Measurements from ENCODE around the gene EIF4E1B.
"Not testable (repeated sequence)": the region's sequence is repeated elsewhere in the genome, so short reads cannot be mapped to it uniquely, and the experiment has no call there.

Gene EIF4E1B, protein sequence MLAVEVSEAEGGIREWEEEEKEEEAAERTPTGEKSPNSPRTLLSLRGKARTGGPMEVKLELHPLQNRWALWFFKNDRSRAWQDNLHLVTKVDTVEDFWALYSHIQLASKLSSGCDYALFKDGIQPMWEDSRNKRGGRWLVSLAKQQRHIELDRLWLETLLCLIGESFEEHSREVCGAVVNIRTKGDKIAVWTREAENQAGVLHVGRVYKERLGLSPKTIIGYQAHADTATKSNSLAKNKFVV

DNA sequence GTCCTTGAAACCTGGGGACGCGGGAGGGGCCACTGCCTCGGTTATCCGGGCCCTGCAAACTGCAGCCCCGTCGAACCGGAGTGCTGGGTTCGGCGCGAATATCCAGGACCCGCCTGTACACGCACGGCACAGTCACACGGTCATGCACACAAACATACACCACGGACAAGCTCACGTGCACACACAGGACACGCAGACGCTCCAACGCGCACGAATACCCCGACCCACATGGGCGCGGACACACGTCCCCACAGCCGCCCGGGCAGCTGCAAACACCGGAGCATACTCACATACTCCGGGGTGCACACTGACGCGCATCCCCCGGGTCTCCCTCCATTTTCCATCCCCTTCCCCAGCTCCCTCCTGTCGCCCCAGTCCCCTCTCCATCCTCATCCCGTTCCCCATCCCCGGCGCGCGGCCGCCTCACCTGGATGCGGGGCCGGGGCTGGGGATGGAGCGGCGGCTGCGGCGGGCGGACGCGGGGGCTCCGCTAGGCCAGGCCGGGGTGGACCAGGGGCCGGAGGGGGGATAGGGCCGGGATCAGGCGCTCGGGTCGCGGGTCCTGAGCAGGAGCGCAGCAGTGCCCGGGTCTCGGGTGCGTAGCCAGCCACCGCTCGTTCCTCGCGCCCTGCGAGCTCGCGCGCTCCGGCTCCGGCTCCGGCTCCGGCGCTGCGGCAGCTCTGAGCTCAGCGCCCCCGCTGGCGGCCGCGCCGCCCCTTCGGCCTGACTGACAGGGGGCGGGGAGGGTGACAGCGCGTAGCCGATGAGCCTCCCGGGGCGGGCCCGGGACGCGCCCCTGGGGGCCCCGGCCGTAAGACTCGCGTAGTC, at the start of gene EIF4E1B, which contains the start of gene SNCB:
TSS of gene EIF4E1B (plus strand) at position 823 of the 828 bp plus-strand sequence. CDS start 12,113 bp downstream, outside the sequence.
TSS of gene SNCB (minus strand) at position 682 of the 828 bp plus-strand sequence. CDS start 880 bp downstream, outside the sequence.
- no peak for DNase-seq (ENCODE audit: low read depth, low spot score)

- DNase-seq (ENCODE audit: low read depth, low spot score) = no peak
Measured at GRCh38 chr5:176581361-176581760, 49.1 kb upstream of the EIF4E1B start.

DNA sequence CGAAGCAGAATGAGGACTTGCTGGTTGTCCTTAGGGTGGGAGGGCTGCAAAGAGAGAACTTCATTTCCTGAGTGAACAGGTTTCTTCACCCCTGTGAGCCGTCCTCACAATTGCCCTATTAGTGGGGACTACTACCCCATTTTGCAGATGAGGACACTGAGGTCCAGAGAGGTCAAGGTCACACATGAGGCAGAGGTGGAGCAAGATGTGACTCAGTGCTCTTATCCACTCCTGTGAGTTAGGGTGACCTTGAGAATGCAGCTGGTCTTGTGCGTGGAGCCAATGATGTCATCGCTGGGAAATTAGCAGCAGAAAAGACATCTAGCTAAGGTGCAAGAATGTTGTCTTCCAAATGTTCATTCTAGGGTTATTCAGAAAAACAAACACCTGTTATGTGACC, 47.4 kb upstream of the EIF4E1B start:
- DNase-seq (ENCODE audit: low read depth, low spot score) = no peak

- no peak for DNase-seq (ENCODE audit: low read depth, low spot score)
Measured at GRCh38 chr5:176587398-176587797, 43.1 kb upstream of the EIF4E1B start.

- DNase-seq (ENCODE audit: low read depth, low spot score) = no peak
Measured at GRCh38 chr5:176588297-176588696, 42.2 kb upstream of the EIF4E1B start.

DNA sequence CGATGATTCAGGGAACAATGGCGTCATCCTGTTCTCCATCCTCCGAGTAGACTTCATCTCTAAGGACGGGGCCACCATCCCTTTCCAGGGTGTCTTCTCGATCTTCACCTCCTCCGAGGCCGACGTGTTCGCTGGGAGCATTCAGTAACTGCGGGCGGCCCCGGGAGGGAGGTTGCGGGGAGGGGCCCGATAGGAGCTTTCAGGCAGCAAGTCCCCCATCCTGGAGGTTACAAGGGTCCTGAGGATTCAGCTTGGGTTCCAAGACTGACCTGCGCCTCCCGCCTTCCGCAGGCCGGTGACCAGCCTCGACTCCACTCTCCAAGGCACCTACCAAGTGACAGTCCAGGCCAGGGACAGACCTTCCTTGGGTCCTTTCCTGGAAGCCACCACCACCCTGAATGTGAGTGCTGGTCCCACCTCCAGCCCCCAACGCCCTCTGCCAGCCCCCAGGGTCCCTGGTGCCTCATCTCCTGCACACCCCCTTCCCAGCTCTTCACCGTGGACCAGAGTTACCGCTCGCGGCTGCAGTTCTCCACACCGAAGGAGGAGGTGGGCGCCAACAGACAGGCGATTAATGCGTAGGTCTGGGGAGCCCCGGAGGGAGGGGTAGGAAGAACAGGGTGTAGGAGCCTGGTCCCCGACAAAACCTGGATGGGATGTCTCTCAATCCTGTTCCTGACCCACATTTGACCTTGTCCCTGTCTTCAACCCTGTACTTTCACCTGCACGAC, 41.3 kb upstream of the EIF4E1B start:
- DNase-seq (ENCODE audit: low read depth, low spot score) = no peak

DNA sequence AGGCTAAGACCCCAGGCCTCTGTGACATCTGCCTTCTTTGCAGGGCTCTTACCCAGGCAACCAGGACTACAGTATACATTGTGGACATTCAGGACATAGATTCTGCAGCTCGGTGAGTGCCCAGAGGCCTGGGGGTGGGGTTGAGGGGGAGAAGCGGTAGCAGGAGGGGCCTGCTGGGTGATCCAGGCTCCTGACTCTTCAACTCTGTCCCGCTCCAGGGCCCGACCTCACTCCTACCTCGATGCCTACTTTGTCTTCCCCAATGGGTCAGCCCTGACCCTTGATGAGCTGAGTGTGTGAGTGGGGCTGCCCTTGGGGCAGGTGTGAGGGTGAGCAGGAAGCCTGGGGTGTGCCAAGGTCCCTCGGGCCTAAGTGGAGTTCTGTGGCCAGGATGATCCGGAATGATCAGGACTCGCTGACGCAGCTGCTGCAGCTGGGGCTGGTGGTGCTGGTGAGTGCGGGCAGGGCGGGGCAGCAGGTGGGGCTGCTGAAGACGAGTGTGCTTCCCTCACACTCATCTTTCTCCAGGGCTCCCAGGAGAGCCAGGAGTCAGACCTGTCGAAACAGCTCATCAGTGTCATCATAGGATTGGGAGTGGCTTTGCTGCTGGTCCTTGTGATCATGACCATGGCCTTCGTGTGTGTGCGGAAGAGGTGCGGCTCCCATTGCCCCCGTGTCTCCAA, 40.3 kb upstream of the EIF4E1B start:
- no peak for DNase-seq (ENCODE audit: low read depth, low spot score)

- DNase-seq (ENCODE audit: low read depth, low spot score) = not testable (repeated sequence)
Measured at GRCh38 chr5:176591667-176592066, 38.8 kb upstream of the EIF4E1B start.

- DNase-seq (ENCODE audit: low read depth, low spot score) = no peak
Measured at GRCh38 chr5:176592573-176592972, 37.9 kb upstream of the EIF4E1B start.

DNA sequence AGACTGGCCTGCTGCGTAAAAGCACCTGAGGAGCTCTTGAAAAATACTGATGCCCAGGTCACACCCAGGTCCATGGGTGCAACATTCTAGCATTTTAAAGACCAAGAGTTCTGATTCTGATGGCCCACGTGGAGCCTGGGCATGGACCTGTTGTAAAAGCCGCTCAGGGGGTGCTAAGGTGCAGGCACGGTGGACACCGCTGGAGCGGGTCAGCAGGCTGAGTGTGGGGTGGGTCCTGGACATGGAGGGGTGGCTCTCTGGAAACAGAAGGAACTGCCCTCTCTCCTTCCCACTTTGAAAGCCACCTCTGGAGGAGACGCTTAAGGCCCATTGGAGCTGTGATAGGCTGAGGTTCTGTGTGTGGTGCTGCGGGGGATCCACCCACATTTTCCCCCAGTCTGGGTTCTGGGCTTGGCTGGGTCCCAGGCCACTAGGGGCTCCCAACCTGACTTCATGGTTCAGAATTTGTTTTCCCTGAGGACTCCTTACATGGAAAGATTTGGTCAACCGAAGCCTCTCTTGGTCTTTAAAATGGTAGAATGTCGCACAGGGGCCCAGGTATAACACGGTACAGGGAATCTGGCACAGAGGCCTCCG, 37.1 kb upstream of the EIF4E1B start:
- no peak for DNase-seq (ENCODE audit: low read depth, low spot score)

DNA sequence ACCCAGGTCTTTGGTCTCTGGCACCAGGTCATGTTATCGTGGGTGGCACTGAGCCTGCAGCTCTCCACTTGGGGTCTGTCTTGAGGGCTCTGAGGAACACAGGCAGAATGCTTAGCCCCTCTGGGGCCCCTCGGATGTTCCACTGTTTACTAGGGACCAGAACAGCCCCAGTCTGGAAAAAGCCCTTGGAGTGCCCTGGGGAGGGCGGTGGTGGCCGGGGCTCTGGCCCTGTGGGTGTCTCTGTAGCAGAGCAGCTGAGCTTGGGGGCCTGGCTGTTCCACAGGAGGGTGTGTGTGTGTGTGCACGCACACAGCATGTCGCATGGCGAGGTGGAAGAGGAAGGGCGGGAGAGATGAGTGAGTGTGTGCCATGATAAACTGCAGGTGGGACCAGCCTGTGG, 35.9 kb upstream of the EIF4E1B start:
- no peak for DNase-seq (ENCODE audit: low read depth, low spot score)

- DNase-seq (ENCODE audit: low read depth, low spot score) = no peak
Measured at GRCh38 chr5:176595386-176595943, 35.0 kb upstream of the EIF4E1B start.

DNA sequence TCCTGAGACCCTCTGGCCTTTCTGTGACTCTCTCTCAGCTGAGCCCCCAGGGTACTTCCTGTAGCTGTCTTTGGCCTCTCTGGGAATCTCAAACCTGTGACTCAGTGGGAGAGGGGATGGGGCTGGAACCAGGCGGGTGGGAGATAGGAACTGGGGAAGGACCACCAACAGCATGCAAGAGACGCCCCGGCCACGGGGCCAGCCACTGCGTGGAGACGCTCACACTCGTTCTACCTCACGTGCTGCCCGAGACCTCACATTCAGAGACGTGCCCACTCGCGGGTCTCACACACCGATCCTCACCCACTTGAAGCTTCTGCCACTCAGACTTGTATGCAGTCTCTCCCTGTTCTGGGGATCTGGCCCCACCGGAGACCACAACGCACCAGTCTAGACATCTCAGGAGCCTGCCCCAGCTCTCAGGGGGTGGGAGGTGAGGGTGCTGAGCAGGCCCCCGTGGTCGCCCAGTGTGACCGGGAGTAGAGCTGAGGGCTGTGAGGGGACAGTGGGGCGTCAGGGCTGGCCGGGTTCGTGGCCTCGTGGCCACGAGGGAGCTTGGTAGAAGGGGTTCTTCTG, 34.3 kb upstream of the EIF4E1B start:
- no peak for DNase-seq (ENCODE audit: low read depth, low spot score)

- DNase-seq (ENCODE audit: low read depth, low spot score) = no peak
Measured at GRCh38 chr5:176596689-176597416, 33.6 kb upstream of the EIF4E1B start.

DNA sequence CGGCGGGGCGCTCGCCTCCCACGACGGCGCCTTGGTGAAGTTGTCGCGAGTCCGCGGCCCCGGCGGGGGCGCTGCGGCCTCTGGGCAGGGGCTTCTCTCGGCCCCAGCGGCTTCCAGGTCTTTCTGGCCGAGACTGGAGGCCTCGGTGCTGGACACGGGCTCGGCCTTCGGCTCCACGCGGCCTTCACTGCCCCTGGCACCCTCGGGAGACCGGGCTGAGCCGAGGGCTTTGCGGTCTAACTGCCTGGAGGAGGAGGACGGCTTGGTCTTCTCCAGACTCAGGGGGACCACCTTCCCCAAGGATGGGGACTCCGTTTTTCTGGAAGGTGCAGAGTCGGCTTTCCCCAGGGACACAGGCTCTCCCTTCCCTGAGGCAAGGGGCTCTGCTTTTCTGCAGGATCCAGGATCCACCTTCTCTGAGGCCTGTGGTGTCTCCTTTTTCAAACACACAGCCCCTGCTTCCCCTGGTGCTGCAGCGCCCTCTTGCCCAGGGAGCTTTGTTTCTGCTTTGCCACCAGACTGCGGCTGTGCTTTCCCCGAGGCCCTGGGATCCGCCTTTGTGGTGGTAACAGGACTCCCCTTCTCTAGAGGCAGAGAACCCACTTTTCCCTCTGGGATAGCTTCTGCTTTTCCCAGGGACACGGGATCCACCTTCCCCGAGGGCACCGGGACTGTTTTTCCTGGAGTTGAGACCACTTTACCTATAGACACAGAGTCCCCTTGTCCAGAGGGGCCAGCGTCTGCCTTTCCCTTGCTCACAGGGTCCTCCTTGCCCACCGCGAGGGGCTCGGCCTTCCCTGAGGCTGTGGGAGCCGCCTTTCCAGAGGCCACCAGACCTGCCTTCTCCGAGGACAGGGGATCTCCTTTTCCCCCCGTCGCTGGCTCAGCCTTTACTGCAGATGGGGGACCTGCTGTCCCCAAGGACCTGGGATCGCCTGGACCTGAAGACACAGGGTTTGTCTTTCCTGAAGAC, 32.8 kb upstream of the EIF4E1B start:
- no peak for DNase-seq (ENCODE audit: low read depth, low spot score)

- DNase-seq (ENCODE audit: low read depth, low spot score) = not testable (repeated sequence)
Measured at GRCh38 chr5:176599749-176600430, 30.6 kb upstream of the EIF4E1B start.

DNA sequence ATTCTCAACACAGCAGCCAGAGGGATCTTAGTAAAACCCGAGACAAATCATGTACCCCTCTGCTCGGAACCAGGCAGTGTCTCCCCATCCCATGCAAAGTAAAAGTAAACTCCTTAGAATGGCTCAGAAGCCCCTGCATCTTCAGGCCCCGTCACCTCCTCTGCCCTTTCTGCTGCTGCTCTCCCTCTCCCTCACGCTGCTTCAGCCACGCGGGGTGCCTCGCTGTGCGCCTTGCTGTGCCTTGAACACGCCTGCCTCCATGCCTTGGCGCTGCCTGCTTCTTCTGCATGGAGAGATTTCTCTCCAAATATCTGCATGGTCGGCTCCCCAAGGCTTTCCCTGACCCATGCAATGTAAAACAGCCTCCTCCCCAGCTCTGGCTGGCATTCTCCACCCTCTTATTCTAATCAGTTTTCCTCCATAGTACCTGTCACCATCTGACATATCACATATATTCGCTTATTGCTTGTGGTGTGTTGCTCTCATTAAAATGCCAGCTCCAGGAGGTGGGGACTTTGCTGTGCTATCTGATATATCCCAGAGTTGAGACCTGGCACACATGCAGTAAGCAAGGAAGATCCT, 28.5 kb upstream of the EIF4E1B start:
- no peak for DNase-seq (ENCODE audit: low read depth, low spot score)

- DNase-seq (ENCODE audit: low read depth, low spot score) = no peak
Measured at GRCh38 chr5:176603091-176603490, 27.4 kb upstream of the EIF4E1B start.

Measured in brain pericyte (primary cell).